Naive thymus-derived CD8-positive, alpha-beta T cell (primary cell): Measurements from ENCODE around the gene OR10J4. TPM values are rescaled to one million over a fixed set of nuclear protein-coding genes. Genes with fewer than 3 reads are reported as not detected.
"Not testable (repeated sequence)": the region's sequence is repeated elsewhere in the genome, so short reads cannot be mapped to it uniquely, and the experiment has no call there.

ENCODE experiments used
- ATAC-seq, 2 donors: fragments of 150-1000 bp; cut with Tn5 transposase in 1 of 2; sonication (Bioruptor Pico), chemical (Tn5 transposase) in 1 of 2; 1 replicate in 1 of 2; 2 replicates in 1 of 2; pipeline ENCODE4 v1.10.0; 2021; ENCODE audit warnings: mild to moderate bottlenecking in 2 of 2, moderate library complexity in 2 of 2
- POLR2A ChIA-PET: fragments of 350-600 bp; sonication (Branson Sonifier 250); formaldehyde crosslinking; loops from one replicate; lab custom pipeline; 2021; ENCODE audit warnings: antibody characterized with exemption; lab: Charles Lee
- DNase-seq, 10 donors: peaks; one replicate each; pipeline versions ENCODE4 v3.0.0 to v3.0.0-alpha.2; 2020 to 2022
- H3K27ac Mint-ChIP-seq, 10 donors: one replicate each; pipeline ENCODE4 v1.8.0; 2020 to 2022; ENCODE audit warnings: mild to moderate bottlenecking in 10 of 10, mixed read lengths in 10 of 10, moderate library complexity in 4 of 10, inconsistent platforms in 1 of 10
- H3K27me3 Mint-ChIP-seq, 5 donors: one replicate each; pipeline ENCODE4 v1.8.0; 2021 to 2022; ENCODE audit warnings: mixed read lengths in 5 of 5
- H3K36me3 Mint-ChIP-seq, 3 donors: one replicate each; pipeline ENCODE4 v1.8.0; 2020 to 2022; ENCODE audit warnings: mixed read lengths in 3 of 3, mild to moderate bottlenecking in 2 of 3, inconsistent platforms in 1 of 3
- H3K4me1 Mint-ChIP-seq, 4 donors: one replicate each; pipeline ENCODE4 v1.8.0; 2021 to 2022; ENCODE audit warnings: mixed read lengths in 4 of 4
- H3K4me3 Mint-ChIP-seq, 10 donors: one replicate each; pipeline ENCODE4 v1.8.0; 2020 to 2022; ENCODE audit warnings: mild to moderate bottlenecking in 10 of 10, mixed read lengths in 10 of 10, moderate library complexity in 6 of 10, inconsistent platforms in 1 of 10
- H3K9me3 Mint-ChIP-seq, 9 donors: one replicate each; pipeline ENCODE4 v1.8.0; 2020 to 2022; ENCODE audit warnings: mixed read lengths in 9 of 9, mild to moderate bottlenecking in 3 of 9, inconsistent platforms in 1 of 9, moderate library complexity in 1 of 9
- polyA plus RNA-seq, 3 donors: library from polyadenylated mRNA; unstranded; fragments of 300-500 nt; fragmentation: Illumina TruSeq; gene quantifications; one replicate each; pipeline ENCODE4 v1.2.3, GENCODE V29; 2021
- total RNA-seq, 8 experiments: library from RNA in 2 of 8; stranded (reverse) in 2 of 8; gene quantifications; one replicate each; pipeline ENCODE4 v1.2.3 and lab custom pipeline; 2021 to 2026

OR10J4 gene
- total and polyA plus RNA-seq, 5 experiments from 2014 or later: not detected

DNA sequence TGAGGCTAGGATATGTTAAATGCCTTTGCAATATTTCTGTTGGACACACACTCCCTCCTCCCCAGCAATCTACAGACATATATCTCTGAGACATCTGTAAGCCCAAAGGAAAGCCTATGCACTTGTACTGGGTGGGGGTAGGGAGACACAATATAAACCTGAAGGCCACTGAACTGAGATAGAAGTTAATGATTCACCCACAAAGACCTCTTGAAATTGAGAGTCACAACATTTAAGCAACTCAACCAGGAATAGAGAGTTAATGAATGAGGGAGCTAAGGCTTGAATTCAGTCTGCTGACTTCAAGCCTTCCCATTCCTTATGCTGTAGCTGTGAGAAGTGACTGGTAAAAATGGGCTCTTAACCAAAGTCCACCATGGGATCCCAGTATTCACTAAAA is 12.5 kb downstream of the OR10J4 start:
- Mint-ChIP-seq H3K36me3 (peaks cover 0 to 16% (median 0%) of the 10 kb centered on the region in 3 donors), H3K9me3 (peaks cover 0 to 23% (median 9%) of the 10 kb centered on the region in 9 donors), H3K27me3 (peaks cover 13 to 50% (median 24%) of the 10 kb centered on the region in 5 donors), H3K4me3 (no peak overlapping the region), H3K27ac (no peak overlapping the region), H3K4me1 (no peaks in the 10 kb centered on the region)
- no peak for ATAC-seq
- DNase-seq: no peak
- POLR2A ChIA-PET: no interaction called here

DNA sequence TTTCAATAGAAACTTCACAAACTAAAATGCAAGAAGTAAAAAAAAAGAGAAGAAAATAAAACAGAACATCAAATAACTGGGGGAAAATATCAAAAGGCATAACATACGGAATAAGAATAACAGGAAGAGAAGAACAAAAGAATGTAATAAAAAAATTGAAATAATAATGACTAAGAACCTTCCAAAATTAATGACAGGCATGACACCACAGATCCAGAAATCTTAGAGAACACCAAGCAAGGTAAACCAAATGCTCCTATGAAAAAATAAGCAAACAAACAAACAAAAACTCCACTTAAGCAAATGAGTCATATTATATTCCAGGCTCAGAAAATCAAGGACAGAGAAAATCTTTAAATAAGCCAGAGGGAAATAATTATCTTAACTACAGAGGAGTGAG is 16.2 kb downstream of the OR10J4 start:
- ATAC-seq (no peak), DNase-seq (no peak)
- Mint-ChIP-seq H3K4me3 (no peak overlapping the region), H3K27me3 (peaks cover 1 to 27% (median 9%) of the 10 kb centered on the region in 5 donors), H3K36me3 (peaks cover 0 to 28% (median 2%) of the 10 kb centered on the region in 3 donors), H3K27ac (no peak overlapping the region), H3K4me1 (no peaks in the 10 kb centered on the region), H3K9me3 (peaks cover 2 to 52% (median 22%) of the 10 kb centered on the region in 9 donors)
- POLR2A ChIA-PET: no interaction called here

DNA sequence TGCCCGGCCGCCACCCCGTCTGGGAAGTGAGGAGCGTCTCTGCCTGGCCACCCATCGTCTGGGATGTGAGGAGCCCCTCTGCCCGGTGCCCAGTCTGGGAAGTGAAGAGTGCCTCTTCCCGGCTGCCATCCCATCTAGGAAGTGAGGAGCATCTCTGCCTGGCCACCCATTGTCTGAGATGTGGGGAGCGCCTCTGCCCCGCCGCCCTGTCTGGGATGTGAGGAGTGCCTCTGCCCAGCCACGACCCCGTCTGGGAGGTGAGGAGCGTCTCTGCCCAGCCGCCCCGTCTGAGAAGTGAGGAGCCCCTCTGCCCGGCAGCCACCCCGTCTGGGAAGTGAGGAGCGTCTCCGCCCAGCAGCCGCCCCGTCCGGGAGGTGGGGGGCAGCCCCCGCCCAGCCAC is 17.6 kb downstream of the OR10J4 start:
- DNase-seq, H3K4me1 Mint-ChIP-seq, H3K4me3 Mint-ChIP-seq, ATAC-seq, H3K27ac Mint-ChIP-seq, POLR2A ChIA-PET: not testable (repeated sequence)
- Mint-ChIP-seq H3K27me3 (peaks cover under 1 to 27% (median 4%) of the 10 kb centered on the region in 5 donors), H3K9me3 (peaks cover 3 to 60% (median 27%) of the 10 kb centered on the region in 9 donors), H3K36me3 (peaks cover 0 to 28% (median 2%) of the 10 kb centered on the region in 3 donors)

- ATAC-seq (no peak), DNase-seq (no peak)
- no peak overlapping the region for H3K4me3 Mint-ChIP-seq
- peaks cover 10 to 33% (median 18%) of the 10 kb centered on the region in 9 donors for H3K9me3 Mint-ChIP-seq
- peaks cover 0 to 11% (median 0%) of the 10 kb centered on the region in 3 donors for H3K36me3 Mint-ChIP-seq
- H3K27me3 Mint-ChIP-seq: peaks cover 0 to 4% (median 2%) of the 10 kb centered on the region in 5 donors
- H3K4me1 Mint-ChIP-seq: no peaks in the 10 kb centered on the region
- POLR2A ChIA-PET: no interaction called here
- no peak overlapping the region for H3K27ac Mint-ChIP-seq
Measured at GRCh38 chr1:159459551-159459950, 27.5 kb downstream of the OR10J4 start.

DNA sequence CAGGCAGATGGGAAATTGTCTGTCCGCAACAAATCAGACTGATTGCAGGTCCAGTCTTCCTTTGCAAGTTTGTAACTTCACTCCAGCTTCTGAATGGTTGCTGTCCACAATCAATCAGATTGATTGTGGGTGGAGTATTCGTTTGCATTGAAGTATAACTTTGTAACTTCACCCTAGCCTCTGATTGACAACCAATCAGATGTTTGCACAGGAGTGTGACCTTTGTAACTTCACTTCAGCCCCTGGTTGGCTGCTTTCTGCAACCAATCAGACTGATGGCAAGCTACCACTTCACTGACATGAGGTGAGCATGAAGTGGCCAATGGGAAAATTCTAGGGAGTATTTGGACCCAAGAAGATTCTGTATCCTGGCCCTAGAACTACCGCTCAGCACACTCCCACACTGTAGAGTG is 33.2 kb downstream of the OR10J4 start:
- Mint-ChIP-seq H3K4me1 (no peaks in the 10 kb centered on the region), H3K27ac (no peak overlapping the region), H3K27me3 (peaks cover 7 to 24% (median 15%) of the 10 kb centered on the region in 5 donors), H3K36me3 (peaks cover 0 to 15% (median 0%) of the 10 kb centered on the region in 3 donors), H3K4me3 (no peak overlapping the region), H3K9me3 (peaks cover 5 to 28% (median 14%) of the 10 kb centered on the region in 9 donors)
- ATAC-seq (no peak), DNase-seq (no peak)
- POLR2A ChIA-PET: no interaction called here

DNA sequence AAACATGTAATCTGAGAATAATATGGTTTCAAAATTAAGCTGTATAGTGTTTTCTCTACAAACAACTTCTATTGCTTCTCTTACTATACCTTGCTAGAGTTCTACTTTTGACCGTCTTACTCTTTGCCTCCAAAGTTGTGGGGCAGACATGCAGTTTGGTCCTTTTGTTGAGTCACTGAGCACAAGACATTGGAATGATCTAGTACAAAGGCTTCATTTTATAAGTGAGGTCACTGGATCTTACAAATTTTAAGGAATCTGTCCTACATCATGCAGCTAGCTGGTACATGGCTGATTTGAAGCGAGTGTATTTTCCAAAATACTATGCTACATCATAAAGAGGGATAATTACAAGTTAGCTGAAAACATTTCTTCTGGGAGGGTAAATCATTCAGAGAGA is 36.3 kb downstream of the OR10J4 start:
- Mint-ChIP-seq H3K27me3 (peaks cover 12 to 33% (median 21%) of the 10 kb centered on the region in 5 donors), H3K4me3 (no peak overlapping the region), H3K27ac (no peak overlapping the region), H3K36me3 (peaks cover 0 to 4% (median 0%) of the 10 kb centered on the region in 3 donors), H3K4me1 (no peaks in the 10 kb centered on the region), H3K9me3 (peaks cover 0 to 6% (median 2%) of the 10 kb centered on the region in 9 donors)
- DNase-seq (no peak), ATAC-seq (no peak)
- POLR2A ChIA-PET: no interaction called here

DNA sequence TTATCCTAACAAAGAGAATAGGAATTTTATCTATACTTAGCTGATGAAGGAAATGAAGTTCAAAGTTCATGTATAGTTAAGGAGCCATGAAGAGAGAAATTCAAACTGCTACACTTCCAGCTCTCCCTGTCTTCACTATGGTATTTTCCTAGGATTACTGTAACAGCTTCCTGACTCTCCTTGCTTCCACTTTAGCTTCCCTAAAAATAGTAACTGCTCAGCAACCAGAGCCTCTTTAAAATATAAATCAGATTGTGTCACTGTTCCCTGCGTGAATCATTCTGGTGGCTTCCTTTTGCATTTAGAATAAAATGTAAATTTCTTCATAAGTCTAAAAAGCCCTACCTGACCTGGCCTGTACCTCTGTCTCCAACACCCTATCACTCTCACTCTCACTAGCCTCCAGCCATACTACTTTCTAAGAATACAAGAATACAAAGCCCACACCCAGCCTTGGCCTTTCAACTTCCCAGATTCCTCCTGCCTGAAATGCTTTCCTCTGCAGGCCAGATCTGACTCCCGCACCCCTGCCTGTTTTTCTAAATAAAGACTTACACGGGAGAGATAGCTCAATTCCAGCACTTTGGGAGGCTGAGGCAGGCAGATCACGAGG is 38.0 kb downstream of the OR10J4 start:
- Mint-ChIP-seq H3K27ac (no peak overlapping the region), H3K27me3 (peaks cover 12 to 32% (median 21%) of the 10 kb centered on the region in 5 donors), H3K9me3 (peaks cover 0 to 6% (median 0%) of the 10 kb centered on the region in 9 donors), H3K4me3 (no peak overlapping the region), H3K36me3 (peaks cover 0 to 4% (median 0%) of the 10 kb centered on the region in 3 donors), H3K4me1 (no peaks in the 10 kb centered on the region)
- POLR2A ChIA-PET: no interaction called here
- ATAC-seq (no peak), DNase-seq (no peak)

DNA sequence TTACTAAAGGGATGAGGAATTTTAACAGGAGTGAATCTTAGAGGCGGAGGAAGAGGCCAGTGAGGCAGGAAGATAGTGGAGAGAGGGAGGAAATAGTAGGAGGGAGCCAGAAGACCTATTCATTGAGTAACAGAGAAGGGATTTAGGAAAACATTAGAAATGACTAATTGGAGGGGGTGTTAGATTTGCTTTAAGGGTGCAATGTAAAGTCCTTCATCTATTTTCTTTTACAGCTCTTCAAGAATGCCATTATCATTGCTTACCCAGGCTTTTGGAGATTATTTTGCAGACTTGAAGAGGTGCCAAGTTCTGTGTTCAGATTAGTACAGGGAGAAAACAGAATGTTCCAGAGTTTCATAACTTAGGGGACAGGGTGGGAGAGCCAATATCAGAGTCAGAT is 41.3 kb downstream of the OR10J4 start:
- no peaks in the 10 kb centered on the region for H3K36me3 Mint-ChIP-seq
- no peak overlapping the region for H3K27ac Mint-ChIP-seq
- ATAC-seq (no peak), DNase-seq (no peak)
- H3K4me1 Mint-ChIP-seq: no peaks in the 10 kb centered on the region
- H3K9me3 Mint-ChIP-seq: peaks cover 0 to 6% (median 0%) of the 10 kb centered on the region in 9 donors
- POLR2A ChIA-PET: no interaction called here
- H3K27me3 Mint-ChIP-seq: peaks cover 9 to 18% (median 11%) of the 10 kb centered on the region in 5 donors
- no peak overlapping the region for H3K4me3 Mint-ChIP-seq

DNA sequence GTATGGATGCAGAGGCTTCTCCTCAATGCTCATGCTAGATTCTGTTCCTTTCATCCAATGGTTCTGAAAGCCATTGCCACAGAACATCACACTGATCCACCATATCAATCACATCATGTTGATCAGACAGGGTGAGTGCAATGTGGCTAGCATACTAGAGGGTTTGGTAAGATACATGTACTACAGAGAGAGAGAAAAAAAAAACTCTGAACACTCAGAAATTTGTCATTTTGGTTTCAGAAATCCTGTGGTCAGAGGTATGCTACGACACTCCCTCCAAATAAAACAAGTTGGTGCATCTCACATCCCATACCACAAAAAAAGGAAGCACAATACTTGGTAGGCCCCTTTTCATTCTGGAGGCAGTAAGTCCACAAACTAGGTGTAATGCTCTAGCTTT is 42.9 kb downstream of the OR10J4 start:
- DNase-seq (no peak), ATAC-seq (no peak)
- H3K36me3 Mint-ChIP-seq: no peaks in the 10 kb centered on the region
- POLR2A ChIA-PET: no interaction called here
- H3K4me3 Mint-ChIP-seq: no peak overlapping the region
- no peaks in the 10 kb centered on the region for H3K4me1 Mint-ChIP-seq
- peaks cover 9 to 20% (median 10%) of the 10 kb centered on the region in 5 donors for H3K27me3 Mint-ChIP-seq
- H3K9me3 Mint-ChIP-seq: peaks cover 0 to 6% (median 0%) of the 10 kb centered on the region in 9 donors
- no peak overlapping the region for H3K27ac Mint-ChIP-seq

Other genes with a start within 250 kb of the OR10J4 start
- not detected for gene ACKR1, start 227.3 kb upstream of the OR10J4 start, total RNA-seq
- not detected for gene ACKR1, start 227.3 kb upstream of the OR10J4 start, polyA plus RNA-seq
- gene FCER1A, start 129.9 kb upstream of the OR10J4 start, total RNA-seq: not detected
- gene FCER1A, start 129.9 kb upstream of the OR10J4 start, polyA plus RNA-seq: not detected
- gene OR10J1, start 7.5 kb downstream of the OR10J4 start, total RNA-seq: not detected
- not detected for gene OR10J1, start 7.5 kb downstream of the OR10J4 start, polyA plus RNA-seq
- not detected for gene OR10J5, start 103.8 kb downstream of the OR10J4 start, total RNA-seq
- gene OR10J5, start 103.8 kb downstream of the OR10J4 start, polyA plus RNA-seq: not detected
- not detected for gene APCS, start 155.6 kb downstream of the OR10J4 start, total RNA-seq
- gene APCS, start 155.6 kb downstream of the OR10J4 start, polyA plus RNA-seq: not detected